Effector memory CD8-positive, alpha-beta T cell (primary cell): ENCODE results near the gene ARSI.

ENCODE experiments used
- ATAC-seq: fragments of 150-1000 bp; cut with Tn5 transposase; replicated peaks from 2 replicates; pipeline ENCODE4 v1.10.0; 2021; ENCODE audit warnings: mild to moderate bottlenecking, moderate library complexity
- DNase-seq, 3 experiments: peaks; one replicate each; pipeline ENCODE4 v3.0.0; 2021
- H3K27ac Mint-ChIP-seq, 2 donors: one replicate each; pipeline ENCODE4 v1.8.0; 2022; ENCODE audit warnings: mild to moderate bottlenecking in 2 of 2, mixed read lengths in 2 of 2, moderate library complexity in 2 of 2
- H3K27me3 Mint-ChIP-seq, 2 donors: one replicate each; pipeline ENCODE4 v1.8.0; 2022; ENCODE audit warnings: mixed read lengths in 2 of 2
- H3K36me3 Mint-ChIP-seq: one replicate; pipeline ENCODE4 v1.8.0; 2022; ENCODE audit warnings: mild to moderate bottlenecking, moderate library complexity, mixed read lengths; ENCODE audit not compliant: insufficient read depth
- H3K4me1 Mint-ChIP-seq, 2 donors: one replicate each; pipeline ENCODE4 v1.8.0; 2022; ENCODE audit warnings: low read depth in 2 of 2, mixed read lengths in 2 of 2
- H3K4me3 Mint-ChIP-seq, 2 donors: one replicate each; pipeline ENCODE4 v1.8.0; 2022; ENCODE audit warnings: mild to moderate bottlenecking in 2 of 2, mixed read lengths in 2 of 2, moderate library complexity in 2 of 2
- H3K9me3 Mint-ChIP-seq, 2 donors: one replicate each; pipeline ENCODE4 v1.8.0; 2022; ENCODE audit warnings: mixed read lengths in 2 of 2

ARSI gene

DNA sequence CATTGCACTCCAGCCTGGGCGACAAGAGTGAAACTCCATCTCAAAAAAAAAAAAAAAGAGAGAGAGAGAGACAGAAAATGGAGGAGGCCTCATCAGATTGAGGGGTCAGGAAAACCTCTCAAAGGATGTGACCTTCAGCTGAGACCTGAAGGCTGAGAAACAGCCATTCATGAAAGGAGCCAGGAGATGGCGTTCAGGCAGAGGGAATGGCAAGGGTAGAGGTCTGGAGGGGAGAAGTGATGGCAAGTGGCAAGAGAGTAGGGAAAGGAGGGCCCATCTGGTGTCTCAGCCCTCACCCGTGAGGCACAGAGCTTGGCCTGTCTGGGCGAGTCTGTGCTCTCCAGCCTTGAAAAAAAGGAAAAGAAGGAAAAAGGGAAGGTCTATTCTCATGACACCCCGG lies 30.2 kb downstream of the ARSI start:
- H3K36me3 Mint-ChIP-seq: no peaks in the 10 kb centered on the region
- no peaks in the 10 kb centered on the region for H3K9me3 Mint-ChIP-seq
- no peak for DNase-seq
- no peak overlapping the region for H3K27ac Mint-ChIP-seq
- no peak overlapping the region for H3K4me3 Mint-ChIP-seq
- H3K27me3 Mint-ChIP-seq: peaks cover 0 to 70% of the 10 kb centered on the region in 2 donors
- peak; percentile 43 for ATAC-seq
- H3K4me1 Mint-ChIP-seq: no peaks in the 10 kb centered on the region

DNA sequence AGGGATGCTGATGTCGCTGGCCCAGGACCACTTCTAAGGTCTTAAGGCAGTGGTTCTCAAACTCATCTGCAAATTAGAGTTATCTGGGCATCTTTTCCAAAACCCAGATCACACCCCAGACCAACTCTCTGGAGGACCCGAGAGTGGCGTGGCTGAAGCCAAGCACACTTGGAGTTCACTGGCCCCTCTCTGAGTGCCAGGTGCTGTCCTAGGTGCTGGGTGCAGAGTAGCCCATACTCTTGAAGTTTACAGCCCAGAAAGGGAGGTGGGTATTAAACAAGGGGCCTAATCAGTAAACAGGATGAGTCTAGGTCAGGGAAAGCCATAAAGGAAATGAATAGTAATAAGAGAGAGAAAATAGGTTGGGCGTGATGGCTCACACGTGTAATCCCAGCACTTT lies 30.8 kb downstream of the ARSI start:
- Mint-ChIP-seq H3K27ac (no peak overlapping the region), H3K27me3 (peaks cover 0 to 64% of the 10 kb centered on the region in 2 donors), H3K4me1 (no peaks in the 10 kb centered on the region), H3K9me3 (no peaks in the 10 kb centered on the region), H3K4me3 (no peak overlapping the region), H3K36me3 (no peaks in the 10 kb centered on the region)
- DNase-seq (no peak), ATAC-seq (no peak)

DNA sequence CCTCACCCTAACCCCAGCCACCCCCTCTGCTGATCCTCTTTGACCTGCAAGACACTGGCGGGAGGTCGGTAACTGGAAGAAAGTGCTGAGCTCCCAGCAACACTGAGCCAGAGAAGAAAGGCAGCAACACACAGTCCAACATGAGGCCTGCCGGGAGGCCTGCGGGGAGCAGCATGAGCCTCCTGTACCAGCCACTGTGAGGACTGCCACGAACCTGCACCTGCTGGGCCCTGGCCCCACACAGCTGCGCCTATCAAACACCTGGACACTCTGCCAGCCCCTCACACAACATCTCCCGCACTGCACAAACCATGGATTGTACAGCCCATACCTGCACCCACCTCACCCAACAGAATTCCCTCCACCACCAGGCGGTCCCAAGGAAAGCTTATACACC lies 31.4 kb downstream of the ARSI start:
- ATAC-seq: no peak
- Mint-ChIP-seq H3K4me3 (no peak overlapping the region), H3K27me3 (peaks cover 0 to 62% of the 10 kb centered on the region in 2 donors), H3K4me1 (no peaks in the 10 kb centered on the region), H3K36me3 (no peaks in the 10 kb centered on the region), H3K27ac (no peak overlapping the region), H3K9me3 (no peaks in the 10 kb centered on the region)
- DNase-seq: no peak

DNA sequence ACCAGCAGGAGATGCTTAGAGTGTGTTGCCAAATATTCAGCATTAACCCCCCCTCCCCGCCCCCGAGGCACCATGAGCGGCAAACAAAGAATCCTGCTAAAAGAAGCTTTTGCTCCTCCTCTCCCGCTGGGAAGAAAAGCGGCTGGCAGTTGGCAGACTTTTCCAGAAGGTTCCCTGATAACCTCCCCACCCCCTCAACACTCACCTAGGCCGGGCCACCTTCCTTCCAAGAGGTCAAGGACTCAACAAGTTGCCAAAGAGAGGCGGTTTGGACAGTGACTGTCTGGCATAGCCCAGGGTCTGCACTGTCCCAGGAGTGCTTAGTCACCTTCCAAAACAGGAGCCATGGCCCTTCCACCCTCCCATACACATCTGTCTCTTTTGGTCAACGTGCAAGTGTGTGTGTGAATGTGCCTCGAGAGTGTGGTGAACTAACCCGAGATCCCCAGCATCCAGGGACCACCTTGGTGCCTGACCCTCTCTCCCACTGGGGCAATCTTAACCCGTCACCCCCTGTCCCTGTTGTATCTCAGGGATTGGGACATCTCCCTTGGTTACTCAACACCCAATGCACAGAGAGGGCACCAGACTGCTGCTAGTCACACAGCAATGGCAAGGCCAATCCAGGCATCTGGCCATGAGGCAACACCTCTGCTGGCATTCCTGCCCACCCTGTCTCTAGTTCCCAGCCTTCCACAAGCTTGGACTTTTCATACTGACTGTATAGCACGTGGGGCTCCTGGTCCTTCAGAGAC lies 32.0 kb downstream of the ARSI start:
- no peaks in the 10 kb centered on the region for H3K36me3 Mint-ChIP-seq
- peaks cover 0 to 62% of the 10 kb centered on the region in 2 donors for H3K27me3 Mint-ChIP-seq
- DNase-seq (no peak), ATAC-seq (no peak)
- H3K27ac Mint-ChIP-seq: no peak overlapping the region
- no peak overlapping the region for H3K4me3 Mint-ChIP-seq
- no peaks in the 10 kb centered on the region for H3K9me3 Mint-ChIP-seq
- no peaks in the 10 kb centered on the region for H3K4me1 Mint-ChIP-seq

DNA sequence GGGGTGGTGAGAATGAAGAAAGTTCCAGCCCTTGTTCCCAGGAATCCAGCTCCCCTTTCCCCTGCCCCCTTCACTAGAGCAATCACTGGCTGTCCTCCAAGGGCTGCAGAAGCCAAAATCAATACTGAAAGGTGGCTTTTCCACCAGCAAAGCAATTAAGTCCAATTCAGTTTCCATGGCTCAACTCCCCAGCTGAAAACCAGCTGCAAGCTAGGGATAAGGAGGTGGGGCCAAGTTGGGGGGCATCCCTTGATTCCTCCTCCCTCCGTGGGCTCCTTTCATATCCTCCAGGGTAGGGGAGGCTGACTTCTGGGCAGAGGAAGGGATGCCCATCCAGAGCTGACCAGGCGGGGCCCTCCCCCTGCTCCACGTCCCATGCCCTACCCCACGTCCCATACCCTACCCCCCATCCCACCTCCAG lies 35.8 kb downstream of the ARSI start:
- ATAC-seq (no peak), DNase-seq (no peak)
- Mint-ChIP-seq H3K4me1 (no peaks in the 10 kb centered on the region), H3K36me3 (no peaks in the 10 kb centered on the region), H3K4me3 (no peak overlapping the region), H3K9me3 (no peaks in the 10 kb centered on the region), H3K27ac (no peak overlapping the region), H3K27me3 (peaks cover 0 to 35% of the 10 kb centered on the region in 2 donors)

DNA sequence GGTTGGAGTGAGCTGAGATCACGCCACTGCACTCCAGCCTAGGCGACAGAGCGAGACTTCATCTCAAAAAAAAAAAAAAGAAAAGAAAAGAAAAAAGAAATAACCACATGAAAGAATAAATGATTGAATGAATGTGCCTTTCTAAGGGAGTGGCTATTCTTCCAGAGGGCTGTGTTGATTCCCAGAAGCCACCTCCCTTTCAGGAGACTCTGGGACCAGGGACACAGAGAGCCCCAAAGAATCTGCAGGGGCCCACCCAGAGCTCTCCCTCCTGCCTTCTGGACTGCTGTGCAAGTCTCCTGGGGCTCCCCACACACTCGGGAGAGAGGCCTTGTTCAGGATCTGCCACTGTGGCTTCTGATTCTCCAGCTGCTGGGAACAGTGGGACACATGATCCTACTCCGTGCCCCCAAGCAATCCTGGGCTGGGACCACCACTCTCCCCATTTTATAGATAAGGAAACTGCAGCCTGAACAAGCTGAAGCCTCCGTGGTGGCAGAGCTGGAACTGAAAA lies 36.8 kb downstream of the ARSI start:
- H3K36me3 Mint-ChIP-seq: no peaks in the 10 kb centered on the region
- H3K4me1 Mint-ChIP-seq: no peaks in the 10 kb centered on the region
- no peaks in the 10 kb centered on the region for H3K9me3 Mint-ChIP-seq
- H3K4me3 Mint-ChIP-seq: no peak overlapping the region
- peaks cover 0 to 25% of the 10 kb centered on the region in 2 donors for H3K27me3 Mint-ChIP-seq
- DNase-seq: no peak
- ATAC-seq: no peak
- no peak overlapping the region for H3K27ac Mint-ChIP-seq

DNA sequence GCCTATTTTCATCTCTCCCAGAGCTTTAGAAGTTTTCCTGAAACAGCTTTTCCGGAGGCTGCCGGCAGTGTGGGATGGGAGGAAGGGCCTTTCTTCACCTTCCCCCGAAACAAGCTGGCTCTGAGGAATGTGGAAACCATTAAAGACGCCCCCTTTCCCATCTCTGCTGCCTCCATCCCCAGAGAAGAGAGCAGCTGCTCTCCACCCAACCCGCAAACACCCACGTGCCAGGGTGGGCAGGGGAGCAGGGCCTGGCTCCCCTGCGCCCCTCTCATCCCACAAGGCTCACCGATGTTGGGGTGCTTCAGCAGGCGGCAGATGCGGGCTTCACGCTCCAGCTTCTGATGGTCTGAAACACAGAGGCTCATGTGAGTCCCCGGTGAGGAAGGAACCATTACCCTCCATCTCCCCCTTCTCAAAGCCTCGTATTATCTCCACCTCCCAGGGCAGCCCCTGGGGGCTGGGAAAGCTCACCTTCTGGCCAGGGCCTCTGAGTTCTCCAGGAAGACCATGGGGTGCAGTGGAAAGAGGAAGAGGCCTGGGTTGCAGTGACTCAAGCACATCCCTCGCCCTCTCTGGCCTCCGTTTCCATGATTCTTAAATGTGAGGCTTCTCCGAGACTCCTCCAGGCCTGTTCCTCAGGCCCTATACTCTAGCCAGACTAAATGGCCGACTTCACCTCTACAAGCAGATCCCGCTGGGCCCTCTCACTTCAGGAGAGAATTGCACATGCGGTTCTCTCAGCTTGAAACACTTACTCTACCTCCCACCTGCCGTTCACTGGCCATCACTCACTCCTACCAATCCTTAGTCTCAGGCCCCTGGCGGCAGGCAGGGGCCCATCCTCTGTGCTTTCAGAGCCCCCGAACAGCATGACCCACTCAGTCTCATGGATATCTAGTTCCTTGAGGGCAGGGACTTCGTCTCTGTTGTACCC lies 37.8 kb downstream of the ARSI start:
- no peak overlapping the region for H3K4me3 Mint-ChIP-seq
- no peak overlapping the region for H3K27ac Mint-ChIP-seq
- H3K36me3 Mint-ChIP-seq: no peaks in the 10 kb centered on the region
- H3K9me3 Mint-ChIP-seq: no peaks in the 10 kb centered on the region
- ATAC-seq (no peak), DNase-seq (no peak)
- no peaks in the 10 kb centered on the region for H3K4me1 Mint-ChIP-seq
- H3K27me3 Mint-ChIP-seq: peaks cover 0 to 18% of the 10 kb centered on the region in 2 donors

DNA sequence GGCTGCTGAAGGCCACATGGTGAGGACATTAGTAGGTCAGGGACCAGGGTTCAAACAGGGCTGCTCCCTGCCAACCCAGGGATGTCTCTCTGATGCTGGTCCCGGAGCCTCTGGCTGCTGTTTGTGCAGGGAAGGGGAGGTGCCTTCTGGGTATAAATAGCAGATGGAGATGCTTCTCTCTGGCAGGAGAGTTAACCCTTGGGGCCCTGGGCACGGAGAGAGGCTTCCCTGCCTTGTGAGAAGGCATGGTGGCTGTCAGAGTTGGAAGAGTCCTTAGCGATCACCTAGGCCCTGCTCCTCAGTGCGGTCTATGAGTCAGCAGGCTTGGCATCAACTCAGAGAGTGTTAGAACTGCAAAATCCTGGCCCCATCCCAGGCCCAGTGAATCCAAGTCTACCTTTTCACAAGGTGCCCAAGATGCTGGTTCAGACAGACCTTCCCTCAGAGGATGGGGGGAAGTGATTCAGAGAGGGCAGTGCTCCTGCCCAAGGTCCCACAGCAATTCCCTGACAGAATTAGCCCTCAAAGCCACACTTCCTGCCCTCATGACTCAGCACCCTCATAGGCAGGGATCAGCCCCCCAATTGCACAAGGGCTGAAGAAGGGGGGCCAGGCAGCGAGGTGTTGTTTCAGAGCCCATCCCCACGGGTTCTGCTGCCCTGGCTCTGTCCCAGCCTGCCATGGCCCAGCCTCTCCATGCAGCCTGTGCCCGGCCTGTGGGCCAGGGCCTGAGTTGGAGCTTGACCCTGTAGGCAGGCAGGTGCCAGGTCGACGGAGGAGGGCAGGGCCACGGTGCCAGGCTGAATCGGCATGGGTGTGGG lies 38.7 kb downstream of the ARSI start:
- H3K27ac Mint-ChIP-seq: no peak overlapping the region
- no peaks in the 10 kb centered on the region for H3K36me3 Mint-ChIP-seq
- H3K27me3 Mint-ChIP-seq: peaks cover 0 to 12% of the 10 kb centered on the region in 2 donors
- H3K4me3 Mint-ChIP-seq: no peak overlapping the region
- no peaks in the 10 kb centered on the region for H3K9me3 Mint-ChIP-seq
- DNase-seq (no peak), ATAC-seq (no peak)
- no peaks in the 10 kb centered on the region for H3K4me1 Mint-ChIP-seq

DNA sequence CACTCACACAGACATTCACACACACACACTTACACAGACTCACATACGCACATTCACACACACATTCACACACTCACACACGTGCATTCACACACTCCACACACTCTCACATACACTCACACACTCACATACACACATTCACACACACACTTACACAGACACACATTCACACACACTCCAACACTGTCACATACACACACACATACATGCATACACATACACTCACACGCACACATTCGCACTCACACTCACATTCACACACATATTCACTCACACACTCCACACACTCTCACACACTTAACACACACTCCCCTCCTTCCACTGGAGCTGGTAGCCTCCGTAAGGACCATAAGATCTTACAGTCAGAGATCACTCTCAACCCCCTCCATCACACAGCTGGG lies 39.3 kb downstream of the ARSI start:
- Mint-ChIP-seq H3K27me3 (peaks cover 0 to 6% of the 10 kb centered on the region in 2 donors), H3K27ac (no peak overlapping the region), H3K36me3 (no peaks in the 10 kb centered on the region), H3K4me1 (no peaks in the 10 kb centered on the region), H3K4me3 (no peak overlapping the region), H3K9me3 (no peaks in the 10 kb centered on the region)
- ATAC-seq: no peak
- DNase-seq: no peak

DNA sequence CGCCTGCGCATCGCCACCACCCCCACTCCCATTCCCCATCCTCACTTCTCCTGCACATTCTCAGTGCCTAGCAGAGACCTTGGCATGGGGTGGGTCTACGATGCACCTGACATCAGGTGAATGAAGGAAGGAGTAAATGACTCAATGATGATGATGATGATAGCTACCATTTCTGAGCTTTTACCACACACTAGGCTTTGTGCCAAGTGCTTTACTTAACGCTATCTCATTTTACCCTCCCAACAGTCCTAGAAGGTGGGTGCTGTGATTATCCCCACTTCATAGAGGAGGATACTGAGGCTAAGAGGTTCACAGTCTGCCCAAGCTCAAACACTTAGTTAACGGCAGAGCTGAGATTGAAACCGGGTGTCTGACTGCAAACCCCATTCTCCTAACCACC lies 40.2 kb downstream of the ARSI start:
- H3K27ac Mint-ChIP-seq: no peak overlapping the region
- no peaks in the 10 kb centered on the region for H3K27me3 Mint-ChIP-seq

DNA sequence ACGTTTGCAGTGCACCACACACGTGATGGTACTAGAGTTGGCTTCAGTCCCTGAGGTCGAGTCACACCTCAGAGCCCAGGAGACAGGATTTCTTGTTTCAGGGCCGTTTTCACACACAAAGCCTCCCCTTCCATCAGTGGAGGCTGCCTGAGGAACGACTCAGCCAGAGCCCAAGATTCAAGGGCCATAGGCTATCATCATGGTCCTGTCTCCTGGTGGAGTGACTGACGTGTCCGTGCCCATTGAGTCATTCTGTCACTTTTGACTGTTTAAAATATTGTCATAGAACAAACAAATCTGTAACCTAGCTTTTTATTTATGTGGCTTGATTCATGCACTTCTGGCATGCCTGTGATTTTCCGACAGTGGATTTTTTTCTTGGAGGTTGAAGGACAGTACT lies 41.5 kb downstream of the ARSI start:
- H3K4me1 Mint-ChIP-seq: no peaks in the 10 kb centered on the region
- peaks cover 0 to 6% of the 10 kb centered on the region in 2 donors for H3K27me3 Mint-ChIP-seq
- no peaks in the 10 kb centered on the region for H3K36me3 Mint-ChIP-seq
- H3K27ac Mint-ChIP-seq: no peak overlapping the region
- no peaks in the 10 kb centered on the region for H3K9me3 Mint-ChIP-seq
- no peak for ATAC-seq
- no peak overlapping the region for H3K4me3 Mint-ChIP-seq
- no peak for DNase-seq

More for the DNA sequence above, 40.2 kb downstream of the ARSI start:
- Mint-ChIP-seq H3K4me3 (no peak overlapping the region), H3K4me1 (no peaks in the 10 kb centered on the region), H3K36me3 (no peaks in the 10 kb centered on the region), H3K9me3 (no peaks in the 10 kb centered on the region)
- DNase-seq: no peak
- ATAC-seq: no peak

DNA sequence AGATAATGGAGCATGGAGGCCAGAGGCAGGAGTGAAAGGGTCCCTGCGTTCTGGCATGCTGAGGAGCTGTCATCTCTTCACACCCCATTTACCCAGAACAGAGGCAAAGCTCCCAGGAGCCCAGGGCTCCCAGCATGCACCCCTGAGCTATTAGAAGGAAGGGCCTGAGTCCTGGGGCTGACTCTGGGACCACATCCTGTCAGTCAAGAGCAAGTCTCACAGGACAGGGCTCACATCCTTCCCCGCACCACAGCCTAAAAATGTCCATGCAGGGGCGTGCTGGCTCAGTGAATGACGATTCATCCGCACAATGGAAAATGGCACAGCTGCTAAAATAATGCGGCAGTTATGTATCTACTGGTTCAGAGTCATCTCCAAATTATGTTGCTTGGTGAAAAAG lies 44.6 kb downstream of the ARSI start:
- H3K4me1 Mint-ChIP-seq: no peaks in the 10 kb centered on the region
- H3K27me3 Mint-ChIP-seq: peaks cover 0 to 6% of the 10 kb centered on the region in 2 donors
- DNase-seq (no peak), ATAC-seq (no peak)
- no peak overlapping the region for H3K4me3 Mint-ChIP-seq
- H3K36me3 Mint-ChIP-seq: no peaks in the 10 kb centered on the region
- H3K27ac Mint-ChIP-seq: peak overlapping the region in 1 of 2 donors; percentile 8
- no peaks in the 10 kb centered on the region for H3K9me3 Mint-ChIP-seq

DNA sequence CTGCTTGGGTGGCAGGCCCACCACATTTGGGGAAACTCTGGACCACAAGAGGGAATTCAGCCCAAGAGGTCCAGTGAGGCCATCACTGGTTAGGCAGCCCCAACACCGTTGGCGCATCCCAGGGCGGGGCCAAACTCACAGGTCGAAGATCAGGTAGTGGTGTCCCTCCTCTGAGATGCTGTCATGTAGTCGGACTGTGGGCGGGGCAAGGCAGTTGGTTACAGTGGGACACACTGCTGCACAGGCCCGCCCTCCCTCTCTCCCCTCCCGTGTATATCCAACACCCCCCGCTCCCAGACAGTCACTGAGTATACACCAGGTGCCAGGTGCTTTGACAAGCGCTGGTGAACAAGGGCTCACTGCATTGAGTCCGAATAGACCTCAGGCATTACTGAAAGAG lies 45.3 kb downstream of the ARSI start:
- Mint-ChIP-seq H3K36me3 (no peaks in the 10 kb centered on the region), H3K27me3 (peaks cover 0 to 6% of the 10 kb centered on the region in 2 donors), H3K4me1 (no peaks in the 10 kb centered on the region), H3K27ac (no peak overlapping the region), H3K9me3 (no peaks in the 10 kb centered on the region), H3K4me3 (no peak overlapping the region)
- DNase-seq: no peak
- no peak for ATAC-seq
